ENCODE data around the gene CDC42BPA. TPM values are rescaled to one million over a fixed set of nuclear protein-coding genes. Genes with fewer than 3 reads are reported as not detected.

The CDC42BPA gene
- total and polyA plus RNA-seq, 9 of the 15 experiments (the other 6 are each of a cell fraction or from before 2014, with no cell fraction given) = 8.0 to 77.5 (median 52.1) TPM

DNA sequence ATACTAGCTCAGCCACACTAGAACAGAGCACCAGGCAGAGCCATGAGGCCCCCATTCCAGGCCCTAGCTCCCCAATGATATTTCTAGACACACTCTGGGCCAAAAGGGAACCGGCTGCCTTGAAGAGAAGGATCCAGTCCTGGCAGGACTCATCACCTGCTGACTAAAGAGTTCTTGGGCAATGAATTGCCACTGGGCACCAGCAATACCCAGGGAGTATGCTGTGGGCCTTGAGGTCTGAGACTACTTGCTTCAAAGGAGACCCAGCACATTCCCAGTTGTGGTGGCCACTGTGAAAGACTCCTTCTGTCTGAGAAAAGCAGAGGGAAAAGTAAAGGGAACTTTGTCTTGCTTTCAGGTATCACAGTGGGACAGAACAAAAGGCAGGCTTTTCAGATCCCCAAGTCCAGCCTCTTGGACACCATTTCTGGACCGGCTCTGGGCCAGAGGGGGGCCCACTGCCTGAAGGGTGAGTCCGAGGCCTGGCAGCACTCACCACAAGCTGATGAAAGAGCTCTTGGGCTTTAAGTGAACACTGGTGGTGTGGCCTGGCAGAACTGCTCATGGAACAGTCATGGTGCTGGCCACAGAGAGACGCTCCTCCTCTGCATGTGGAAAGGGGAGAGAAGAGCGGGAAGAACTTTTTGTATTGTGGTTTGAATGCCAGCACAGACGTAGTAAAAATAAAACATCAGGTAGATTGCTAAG lies 72.5 kb downstream of the CDC42BPA start:
- Histone ChIP-seq H3K4me3 (no peak overlapping the region), H2AFZ (ENCODE audit: low read depth, low read length) (no peak overlapping the region), H3K9ac (ENCODE audit: insufficient read depth in 1 of 2, low read depth in 2 of 2, low read length in 2 of 2) (peak overlapping the region in 1 of 2 experiments; percentile 71; a peak in 1 of 4 replicates), H3K4me1 (replicated peaks in 1 of 2; ENCODE audit: control insufficient read depth in 2 of 2, insufficient read depth in 2 of 2, low read length in 2 of 2) (peaks cover 0 to 13% of the 10 kb centered on the region in 2 experiments; a peak in 4 of 5 replicates), H3K27me3 (ENCODE audit: control insufficient read depth in 2 of 2, insufficient read depth in 2 of 2, low read length in 2 of 2) (no peaks in the 10 kb centered on the region), H3K9me3 (replicated peaks; ENCODE audit: control insufficient read depth, insufficient read depth, low read depth, low read length) (no peaks in the 10 kb centered on the region), H3K79me2 (ENCODE audit: control insufficient read depth, insufficient read depth, low read length) (peaks cover 96% of the 10 kb centered on the region), H3K4me2 (ENCODE audit: insufficient read depth, low read length) (no peak overlapping the region), H3K9me1 (ENCODE audit: control insufficient read depth, insufficient read depth, low read length) (no peaks in the 10 kb centered on the region), H3K36me3 (ENCODE audit: control insufficient read depth, insufficient read depth, low read length) (peaks cover 2% of the 10 kb centered on the region; the same call in 1 of the 3 replicates), H4K20me1 (replicated peaks; ENCODE audit: control insufficient read depth, insufficient read depth, low read length) (no peaks in the 10 kb centered on the region), H3K27ac (ENCODE audit: extremely low read depth, low read depth, low read length) (no peak overlapping the region)
- POLR2A ChIA-PET = interaction anchor here (0.7 to 1.3 kb wide), 3 partner anchors 10 to 803 kb away, joined by 3 to 4 read pairs (median 4); no protein-coding TSS in a partner anchor
- no TSS peak for BruUV-seq (replicated peaks)
- no peak for FAIRE-seq
- TF ChIP-seq FOXK1 (CRISPR knock-in tag; IDR thresholded peaks at IDR 0.05; ENCODE audit: borderline replicate concordance) = no peak
- TF ChIP-seq NFE2L1 (tag; IDR thresholded peaks at IDR 0.05; ENCODE audit: borderline replicate concordance, low read depth) = no peak
- no peak for TF ChIP-seq SP2 (IDR thresholded peaks at IDR 0.05; ENCODE audit: extremely low read depth, low read depth, low read length, poor library complexity, severe bottlenecking)
- TF ChIP-seq, protein P1, sequence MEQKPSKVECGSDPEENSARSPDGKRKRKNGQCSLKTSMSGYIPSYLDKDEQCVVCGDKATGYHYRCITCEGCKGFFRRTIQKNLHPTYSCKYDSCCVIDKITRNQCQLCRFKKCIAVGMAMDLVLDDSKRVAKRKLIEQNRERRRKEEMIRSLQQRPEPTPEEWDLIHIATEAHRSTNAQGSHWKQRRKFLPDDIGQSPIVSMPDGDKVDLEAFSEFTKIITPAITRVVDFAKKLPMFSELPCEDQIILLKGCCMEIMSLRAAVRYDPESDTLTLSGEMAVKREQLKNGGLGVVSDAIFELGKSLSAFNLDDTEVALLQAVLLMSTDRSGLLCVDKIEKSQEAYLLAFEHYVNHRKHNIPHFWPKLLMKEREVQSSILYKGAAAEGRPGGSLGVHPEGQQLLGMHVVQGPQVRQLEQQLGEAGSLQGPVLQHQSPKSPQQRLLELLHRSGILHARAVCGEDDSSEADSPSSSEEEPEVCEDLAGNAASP (IDR thresholded peaks at IDR 0.05) = no peak
- TF ChIP-seq RBM39 (optimal IDR thresholded peaks at IDR 0.05; ENCODE audit: low read depth, low read length) = no peak
- no peak for TF ChIP-seq BRCA1 (IDR thresholded peaks at IDR 0.05)
- no peak for TF ChIP-seq BRCA1 (CRISPR knock-in tag; IDR thresholded peaks at IDR 0.05)
- no peak for TF ChIP-seq EGR1 (conservative IDR thresholded peaks at IDR 0.05)
- no peak for TF ChIP-seq GABPB2 (CRISPR knock-in tag; conservative IDR thresholded peaks at IDR 0.05)
- no peak for TF ChIP-seq ARNT (IDR thresholded peaks at IDR 0.05)
- intact Hi-C loops (cut with micrococcal nuclease) (no loop called here), in situ Hi-C loops (cut with MboI) (no loop called here)
- ATAC-seq = peak; percentile 33
- DNase-seq (ENCODE audit: extremely low read depth in 1 of 4, low spot score in 3 of 4) = no peak
- 75% methylated on average over 6 of the region's 6 CpGs for WGBS (ENCODE audit: insufficient coverage, low coverage, missing lambda C conversion rate)
- CTCF ChIA-PET (ENCODE audit: low intra/inter-chr PET ratio) = no interaction called here
